Measurements from ENCODE around the gene IFT57.

IFT57 gene

DNA sequence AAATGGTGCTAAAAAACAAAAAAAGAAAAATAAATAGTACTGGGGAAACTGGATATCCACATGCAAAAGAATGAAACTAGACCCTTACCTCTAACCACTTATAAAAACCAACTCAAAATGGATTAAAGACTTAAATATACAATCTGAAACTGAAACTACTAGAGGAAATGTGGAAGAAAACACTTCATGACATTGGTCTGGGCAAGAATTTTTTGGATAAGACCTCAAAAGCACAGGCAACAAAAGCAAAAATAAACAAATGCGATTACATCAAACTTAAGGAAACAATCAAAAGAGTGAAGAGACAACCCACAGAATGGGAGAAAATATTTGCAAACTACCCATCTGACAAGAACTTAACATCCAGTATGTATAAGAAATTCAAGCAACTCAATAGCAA, 6.4 kb downstream of the IFT57 start:
- no peak for TF ChIP-seq ZFX (IDR thresholded peaks at IDR 0.05; ENCODE audit: borderline replicate concordance)
- no peak for TF ChIP-seq CTCF (IDR thresholded peaks at IDR 0.05)
- no peak overlapping the region for H3K27ac ChIP-seq

GRCh38 chr3:108209579-108209978, 12.6 kb downstream of the IFT57 start:
- H3K27ac ChIP-seq, result no peak overlapping the region
- no peak for TF ChIP-seq ZFX (IDR thresholded peaks at IDR 0.05; ENCODE audit: borderline replicate concordance)
- TF ChIP-seq CTCF (IDR thresholded peaks at IDR 0.05), result no peak

GRCh38 chr3:108208831-108209230, 13.4 kb downstream of the IFT57 start:
- no peak for TF ChIP-seq ZFX (IDR thresholded peaks at IDR 0.05; ENCODE audit: borderline replicate concordance)
- TF ChIP-seq CTCF (IDR thresholded peaks at IDR 0.05), result no peak
- H3K27ac ChIP-seq, result no peak overlapping the region

GRCh38 chr3:108202834-108203233, 19.4 kb downstream of the IFT57 start:
- TF ChIP-seq CTCF (IDR thresholded peaks at IDR 0.05), result no peak
- TF ChIP-seq ZFX (IDR thresholded peaks at IDR 0.05; ENCODE audit: borderline replicate concordance), result no peak
- H3K27ac ChIP-seq, result no peak overlapping the region

- no peak overlapping the region for H3K27ac ChIP-seq
- no peak for TF ChIP-seq CTCF (IDR thresholded peaks at IDR 0.05)
- no peak for TF ChIP-seq ZFX (IDR thresholded peaks at IDR 0.05; ENCODE audit: borderline replicate concordance)
Observed at GRCh38 chr3:108202080-108202479, 20.1 kb downstream of the IFT57 start.

- no peak for TF ChIP-seq ZFX (IDR thresholded peaks at IDR 0.05; ENCODE audit: borderline replicate concordance)
- no peak for TF ChIP-seq CTCF (IDR thresholded peaks at IDR 0.05)
- no peak overlapping the region for H3K27ac ChIP-seq
Observed at GRCh38 chr3:108201258-108201657, 21.0 kb downstream of the IFT57 start.

DNA sequence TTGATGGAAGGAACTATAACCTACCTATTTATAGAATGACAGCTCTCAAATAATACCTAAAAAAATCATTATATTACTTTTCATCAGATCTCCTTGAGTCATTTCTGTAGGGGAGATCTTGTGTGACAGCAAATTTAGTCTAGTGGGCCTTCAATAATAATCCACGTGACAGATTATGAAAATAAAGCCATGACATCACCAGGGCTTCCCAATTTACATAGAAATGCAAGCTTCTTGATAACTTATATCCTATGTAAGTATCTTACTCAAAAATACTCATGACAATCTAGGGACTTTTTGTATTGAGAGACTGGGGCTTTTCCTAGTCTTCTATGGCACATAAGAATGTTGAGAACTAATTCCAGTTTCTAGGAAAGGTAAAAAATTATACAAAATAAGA, 21.6 kb downstream of the IFT57 start:
- no peak for TF ChIP-seq ZFX (IDR thresholded peaks at IDR 0.05; ENCODE audit: borderline replicate concordance)
- TF ChIP-seq CTCF (IDR thresholded peaks at IDR 0.05), result no peak
- no peak overlapping the region for H3K27ac ChIP-seq

All from 22Rv1 (cell line).